ENCODE measurements around the gene PDE11A.

GRCh38 chr2:177728920-177729319, 343.7 kb downstream of the PDE11A start:
- TF ChIP-seq, protein P1, sequence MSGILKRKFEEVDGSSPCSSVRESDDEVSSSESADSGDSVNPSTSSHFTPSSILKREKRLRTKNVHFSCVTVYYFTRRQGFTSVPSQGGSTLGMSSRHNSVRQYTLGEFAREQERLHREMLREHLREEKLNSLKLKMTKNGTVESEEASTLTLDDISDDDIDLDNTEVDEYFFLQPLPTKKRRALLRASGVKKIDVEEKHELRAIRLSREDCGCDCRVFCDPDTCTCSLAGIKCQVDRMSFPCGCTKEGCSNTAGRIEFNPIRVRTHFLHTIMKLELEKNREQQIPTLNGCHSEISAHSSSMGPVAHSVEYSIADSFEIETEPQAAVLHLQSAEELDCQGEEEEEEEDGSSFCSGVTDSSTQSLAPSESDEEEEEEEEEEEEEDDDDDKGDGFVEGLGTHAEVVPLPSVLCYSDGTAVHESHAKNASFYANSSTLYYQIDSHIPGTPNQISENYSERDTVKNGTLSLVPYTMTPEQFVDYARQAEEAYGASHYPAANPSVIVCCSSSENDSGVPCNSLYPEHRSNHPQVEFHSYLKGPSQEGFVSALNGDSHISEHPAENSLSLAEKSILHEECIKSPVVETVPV (CRISPR knock-in tag; IDR thresholded peaks at IDR 0.05), result no peak
- TF ChIP-seq ARNTL (CRISPR knock-in tag; IDR thresholded peaks at IDR 0.05; ENCODE audit: borderline replicate concordance, low read depth) (no peak), BACH2 (CRISPR knock-in tag; IDR thresholded peaks at IDR 0.05; ENCODE audit: borderline replicate concordance) (no peak), OSR1 (CRISPR knock-in tag; IDR thresholded peaks at IDR 0.05) (no peak), ZFP30 (CRISPR knock-in tag; IDR thresholded peaks at IDR 0.05) (no peak)
